ENCODE data around the gene TNFRSF18. TPM values are rescaled to one million over a fixed set of nuclear protein-coding genes. Genes with fewer than 3 reads are reported as not detected.

The TNFRSF18 gene
- total RNA-seq, 2 donors from 2014 or later: 0.95 to 1.7 TPM

DNA sequence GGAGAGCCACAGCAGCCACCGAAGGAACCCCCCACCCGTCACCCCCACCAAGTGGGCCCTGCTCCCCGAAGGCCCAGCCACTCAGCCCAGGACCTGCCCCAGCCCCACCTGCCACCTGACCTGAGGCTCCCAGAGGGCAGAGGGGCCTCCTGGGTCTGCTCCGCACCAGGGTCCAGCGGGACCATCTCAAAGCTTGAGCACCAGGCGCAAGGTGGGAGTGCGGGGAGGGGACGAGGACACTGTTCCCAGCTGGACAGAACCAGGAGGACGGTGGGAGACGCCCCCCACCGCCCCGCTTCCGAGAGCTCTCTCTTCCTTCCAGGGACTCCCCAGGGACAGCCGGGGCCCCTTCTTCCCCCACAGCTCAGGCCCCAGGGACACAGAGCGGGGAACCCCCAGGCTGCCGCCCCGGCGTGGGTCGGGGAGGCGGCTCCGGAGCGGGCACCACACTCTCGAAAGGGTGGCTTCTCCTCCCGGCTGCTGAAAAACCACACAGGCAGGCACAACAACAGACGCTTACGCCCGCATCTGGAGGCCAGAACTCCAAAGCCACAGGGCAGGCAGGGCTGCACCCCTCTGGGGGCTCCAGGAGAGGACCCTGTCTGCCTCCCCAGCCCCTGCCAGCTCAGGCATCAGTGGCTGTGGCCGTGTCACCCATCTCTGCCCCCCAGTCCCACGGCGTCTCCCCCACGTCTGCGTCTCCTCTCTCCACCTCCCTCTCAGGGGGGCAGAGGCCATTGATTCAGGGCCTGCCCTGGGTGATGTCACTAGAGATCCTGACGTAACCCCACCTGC is 34.6 kb downstream of the TNFRSF18 start:
- H3K4me1 ChIP-seq (ENCODE audit: control insufficient read depth, insufficient read depth, low read length): no peaks in the 10 kb centered on the region
- no peak overlapping the region for H3K4me3 ChIP-seq (ENCODE audit: low read length)
- no peak overlapping the region for H3K9ac ChIP-seq (ENCODE audit: extremely low read depth, low read length, poor library complexity, severe bottlenecking)
- H3K27me3 Mint-ChIP-seq (ENCODE audit: insufficient read depth): peaks cover 13% of the 10 kb centered on the region
- TF ChIP-seq CTCF (conservative IDR thresholded peaks at IDR 0.05): no peak
- peak; percentile 50 for DNase-seq
- H3K27ac ChIP-seq (ENCODE audit: low read depth, low read length): no peak overlapping the region
- 89 to 92% methylated on average over 18 to 33 of the region's 33 CpGs for WGBS, 2 experiments (ENCODE audit: insufficient coverage in 1 of 2, insufficient read length in 1 of 2)
- H3K27me3 ChIP-seq (ENCODE audit: control insufficient read depth, insufficient read depth, low read length, poor library complexity, severe bottlenecking): peaks cover 8% of the 10 kb centered on the region
- peaks cover under 1% of the 10 kb centered on the region for H3K4me1 Mint-ChIP-seq
- peaks cover 4% of the 10 kb centered on the region for H3K36me3 Mint-ChIP-seq (ENCODE audit: low read depth)
- H3K27ac Mint-ChIP-seq: no peak overlapping the region
- H3K9me3 ChIP-seq (ENCODE audit: control insufficient read depth, low read length): no peaks in the 10 kb centered on the region
- H3K4me3 Mint-ChIP-seq: no peak overlapping the region
- H3K36me3 ChIP-seq (ENCODE audit: control insufficient read depth, insufficient read depth, low read length): no peaks in the 10 kb centered on the region
- peaks cover 11% of the 10 kb centered on the region for H3K9me3 Mint-ChIP-seq

- TF ChIP-seq CTCF (conservative IDR thresholded peaks at IDR 0.05): no peak
- WGBS, 2 experiments (ENCODE audit: insufficient coverage in 1 of 2, insufficient read length in 1 of 2): 90 to 98% methylated on average over 7 to 12 of the region's 12 CpGs
- H3K9me3 Mint-ChIP-seq: peaks cover 8% of the 10 kb centered on the region
- H3K9me3 ChIP-seq (ENCODE audit: control insufficient read depth, low read length): no peaks in the 10 kb centered on the region
- no peaks in the 10 kb centered on the region for H3K4me1 Mint-ChIP-seq
- no peak overlapping the region for H3K27ac ChIP-seq (ENCODE audit: low read depth, low read length)
- H3K36me3 Mint-ChIP-seq (ENCODE audit: low read depth): peaks cover 3% of the 10 kb centered on the region
- no peak for DNase-seq
- no peak overlapping the region for H3K4me3 ChIP-seq (ENCODE audit: low read length)
- H3K9ac ChIP-seq (ENCODE audit: extremely low read depth, low read length, poor library complexity, severe bottlenecking): no peak overlapping the region
- H3K27ac Mint-ChIP-seq: no peak overlapping the region
- peaks cover 2% of the 10 kb centered on the region for H3K27me3 ChIP-seq (ENCODE audit: control insufficient read depth, insufficient read depth, low read length, poor library complexity, severe bottlenecking)
- H3K4me1 ChIP-seq (ENCODE audit: control insufficient read depth, insufficient read depth, low read length): no peaks in the 10 kb centered on the region
- no peak overlapping the region for H3K4me3 Mint-ChIP-seq
- peaks cover 8% of the 10 kb centered on the region for H3K27me3 Mint-ChIP-seq (ENCODE audit: insufficient read depth)
- no peaks in the 10 kb centered on the region for H3K36me3 ChIP-seq (ENCODE audit: control insufficient read depth, insufficient read depth, low read length)
Measured at GRCh38 chr1:1171161-1171545, 35.2 kb downstream of the TNFRSF18 start.

- no peak for TF ChIP-seq CTCF (conservative IDR thresholded peaks at IDR 0.05)
- peaks cover 2% of the 10 kb centered on the region for H3K36me3 Mint-ChIP-seq (ENCODE audit: low read depth)
- Histone ChIP-seq H3K4me3 (ENCODE audit: low read length) (no peak overlapping the region), H3K4me1 (ENCODE audit: control insufficient read depth, insufficient read depth, low read length) (no peaks in the 10 kb centered on the region), H3K27me3 (ENCODE audit: control insufficient read depth, insufficient read depth, low read length, poor library complexity, severe bottlenecking) (no peaks in the 10 kb centered on the region), H3K9me3 (ENCODE audit: control insufficient read depth, low read length) (no peaks in the 10 kb centered on the region), H3K9ac (ENCODE audit: extremely low read depth, low read length, poor library complexity, severe bottlenecking) (no peak overlapping the region), H3K27ac (ENCODE audit: low read depth, low read length) (no peak overlapping the region), H3K36me3 (ENCODE audit: control insufficient read depth, insufficient read depth, low read length) (no peaks in the 10 kb centered on the region)
- H3K27me3 Mint-ChIP-seq (ENCODE audit: insufficient read depth): peaks cover 3% of the 10 kb centered on the region
- DNase-seq: peak; percentile 43
- H3K27ac Mint-ChIP-seq: no peak overlapping the region
- no peak overlapping the region for H3K4me3 Mint-ChIP-seq
- WGBS, 2 experiments (ENCODE audit: insufficient coverage in 1 of 2, insufficient read length in 1 of 2): 85 to 89% methylated on average over 13 to 26 of the region's 26 CpGs
- no peaks in the 10 kb centered on the region for H3K4me1 Mint-ChIP-seq
- peaks cover 1% of the 10 kb centered on the region for H3K9me3 Mint-ChIP-seq
Measured at GRCh38 chr1:1170215-1171091, 35.9 kb downstream of the TNFRSF18 start.
